Thyroid gland (tissue), 4 donors: ENCODE measurements around the gene OR4F6. TPM values are rescaled to one million over a fixed set of nuclear protein-coding genes. Genes with fewer than 3 reads are reported as not detected.
"Not testable (repeated sequence)": the region's sequence is repeated elsewhere in the genome, so short reads cannot be mapped to it uniquely, and the experiment has no call there.

ENCODE experiments used
- DNase-seq, 2 donors: peaks; one replicate each; pipeline ENCODE4 v3.0.0-alpha.2; 2019
- H3K27ac ChIP-seq, 3 donors: fragments of 200-600 bp; sonication (generic); 1 replicate in 2 of 3; 2 replicates in 1 of 3; pipeline ENCODE4 v1.5.1; 2016 to 2019; ENCODE audit warnings: mild to moderate bottlenecking in 1 of 3, moderate library complexity in 1 of 3
- H3K27me3 ChIP-seq: fragments of 200-600 bp; sonication (generic); one replicate; pipeline ENCODE4 v1.5.1; 2019
- H3K36me3 ChIP-seq, 2 donors: fragments of 200-600 bp; sonication (generic); one replicate each; pipeline ENCODE4 v1.5.1; 2016 to 2019
- H3K4me1 ChIP-seq, 2 donors: fragments of 200-600 bp; sonication (generic); one replicate each; pipeline ENCODE4 v1.5.1; 2017 to 2019
- H3K4me3 ChIP-seq, 3 donors: fragments of 200-600 bp; sonication (generic); replicated peaks in 1 of 3; 1 replicate in 2 of 3; 2 replicates in 1 of 3; pipeline ENCODE4 v1.5.1; 2016; ENCODE audit warnings: mild to moderate bottlenecking in 1 of 3
- H3K9me3 ChIP-seq: fragments of 200-600 bp; sonication (generic); one replicate; pipeline ENCODE4 v1.5.1; 2017
- CTCF ChIP-seq, 6 experiments: fragments of 200-600 bp in 3 of 6; fragments of 450-650 bp in 3 of 6; sonication (generic) in 3 of 6; IDR thresholded peaks; one replicate each; pipeline ENCODE4 v1.5.1; 2016 to 2019; ENCODE audit warnings: antibody characterized with exemption in 6 of 6, mild to moderate bottlenecking in 2 of 6, inconsistent platforms in 1 of 6, moderate library complexity in 1 of 6
- POLR2A ChIP-seq, 2 donors: fragments of 450-650 bp; IDR thresholded peaks; one replicate each; pipeline ENCODE4 v1.6.1; 2017; ENCODE audit warnings: antibody characterized with exemption in 2 of 2, mild to moderate bottlenecking in 2 of 2, moderate library complexity in 1 of 2
- WGBS, 2 donors: methylation state at CpG; one replicate each; pipeline ENCODE4 v1.1.5; 2017; 5-methylcytosine and 5-hydroxymethylcytosine counted together
- intact Hi-C: fragments of 100-400 bp; cut with DNase I; formaldehyde crosslinking; loops from one replicate; pipeline ENCODE4 v1.15.1; 2023
- total RNA-seq, 4 donors: library from RNA; depleted of rRNA; stranded (reverse); fragments of >200 nt; gene quantifications; one replicate each; pipeline ENCODE4 v1.2.3, GENCODE V29; 2016

The OR4F6 gene
- total RNA-seq, 4 donors from 2014 or later, result not detected

DNA sequence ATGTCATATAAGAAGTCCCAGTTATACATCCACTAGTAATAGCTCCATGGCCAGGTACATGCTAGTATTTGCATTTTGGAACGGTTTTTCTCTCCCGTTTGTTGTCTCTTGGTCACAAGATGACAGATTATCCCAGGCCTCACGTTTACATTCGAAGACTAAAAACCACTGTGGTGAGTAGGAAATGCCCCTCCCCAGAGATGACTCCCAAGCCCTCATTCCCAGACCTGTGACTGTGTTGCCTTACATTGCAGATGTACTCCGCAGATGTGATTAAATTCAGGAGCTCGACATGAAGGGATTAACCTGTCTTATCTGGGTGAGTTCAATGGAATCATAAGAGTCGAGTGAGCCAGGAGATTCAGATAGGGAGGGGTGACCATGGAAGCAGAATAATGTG lies 9.3 kb upstream of the OR4F6 start:
- H3K27me3 ChIP-seq, DNase-seq, H3K4me1 ChIP-seq, intact Hi-C loops, H3K36me3 ChIP-seq, H3K9me3 ChIP-seq, H3K27ac ChIP-seq, H3K4me3 ChIP-seq: not testable (repeated sequence)
- 70 to 76% methylated on average over 7 of the region's 7 CpGs for WGBS, 2 donors

- no peak for TF ChIP-seq POLR2A (IDR thresholded peaks at IDR 0.05)
- TF ChIP-seq CTCF (IDR thresholded peaks at IDR 0.05), result no peak
- no peaks in the 10 kb centered on the region for H3K27me3 ChIP-seq
- H3K27ac ChIP-seq, result no peak overlapping the region
- H3K9me3 ChIP-seq, result no peaks in the 10 kb centered on the region
- no peaks in the 10 kb centered on the region for H3K36me3 ChIP-seq
- intact Hi-C loops, result no loop called here
- H3K4me1 ChIP-seq, result no peaks in the 10 kb centered on the region
- H3K4me3 ChIP-seq, result no peak overlapping the region
- DNase-seq, result no peak
- WGBS, 2 donors, result 80 to 86% methylated on average over 1 of the region's 1 CpG
These were observed 7.9 kb upstream of the OR4F6 start for GRCh38 chr15:101795455-101795854.

- Histone ChIP-seq H3K27me3 (no peaks in the 10 kb centered on the region), H3K9me3 (no peaks in the 10 kb centered on the region), H3K36me3 (no peaks in the 10 kb centered on the region), H3K4me3 (no peak overlapping the region), H3K4me1 (no peaks in the 10 kb centered on the region), H3K27ac (no peak overlapping the region)
- TF ChIP-seq POLR2A (IDR thresholded peaks at IDR 0.05) (no peak), CTCF (IDR thresholded peaks at IDR 0.05) (no peak)
- no peak for DNase-seq
- intact Hi-C loops, result no loop called here
- WGBS, 2 donors, result 72 to 91% methylated on average over 1 of the region's 1 CpG
These were observed 3.6 kb upstream of the OR4F6 start for GRCh38 chr15:101799665-101800064.

GRCh38 chr15:101801048-101801447 lies 2.3 kb upstream of the OR4F6 start:
- intact Hi-C loops, result no loop called here

DNA sequence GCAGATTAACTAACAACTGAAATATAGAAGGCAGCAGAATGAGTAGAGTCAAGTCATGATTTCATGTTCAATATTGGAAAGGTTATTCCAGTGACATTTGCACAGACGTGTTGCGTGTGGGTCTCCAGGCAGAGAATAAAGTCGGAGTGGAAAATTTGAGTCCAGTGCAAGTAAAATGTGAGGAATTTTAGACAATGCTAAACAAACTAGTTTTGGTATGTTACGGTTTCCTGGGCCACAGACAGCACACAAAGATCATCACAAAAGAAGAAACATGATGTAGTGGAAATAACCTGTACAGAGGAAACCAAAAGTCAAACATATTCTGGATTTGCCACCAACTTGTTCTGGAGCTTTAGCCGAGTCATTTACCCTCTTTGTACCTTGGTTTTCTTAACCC lies 367 bp downstream of the OR4F6 start:
- Histone ChIP-seq H3K27me3 (no peaks in the 10 kb centered on the region), H3K4me1 (no peaks in the 10 kb centered on the region), H3K36me3 (no peaks in the 10 kb centered on the region), H3K4me3 (no peak overlapping the region), H3K9me3 (no peaks in the 10 kb centered on the region), H3K27ac (no peak overlapping the region)
- intact Hi-C loops, result no loop called here
- TF ChIP-seq POLR2A (IDR thresholded peaks at IDR 0.05) (no peak), CTCF (IDR thresholded peaks at IDR 0.05) (no peak)
- DNase-seq, result no peak
- 77 to 80% methylated on average over 5 of the region's 5 CpGs for WGBS, 2 donors

More at GRCh38 chr15:101801048-101801447, 2.3 kb upstream of the OR4F6 start:
- H3K4me1 ChIP-seq, result no peaks in the 10 kb centered on the region
- no peak overlapping the region for H3K4me3 ChIP-seq
- no peak overlapping the region for H3K27ac ChIP-seq
- TF ChIP-seq POLR2A (IDR thresholded peaks at IDR 0.05) (no peak), CTCF (IDR thresholded peaks at IDR 0.05) (no peak)
- no peaks in the 10 kb centered on the region for H3K9me3 ChIP-seq
- no peak for DNase-seq
- H3K27me3 ChIP-seq, result no peaks in the 10 kb centered on the region
- H3K36me3 ChIP-seq, result no peaks in the 10 kb centered on the region
- WGBS, 2 donors, result 85 to 94% methylated on average over 1 of the region's 1 CpG

DNA sequence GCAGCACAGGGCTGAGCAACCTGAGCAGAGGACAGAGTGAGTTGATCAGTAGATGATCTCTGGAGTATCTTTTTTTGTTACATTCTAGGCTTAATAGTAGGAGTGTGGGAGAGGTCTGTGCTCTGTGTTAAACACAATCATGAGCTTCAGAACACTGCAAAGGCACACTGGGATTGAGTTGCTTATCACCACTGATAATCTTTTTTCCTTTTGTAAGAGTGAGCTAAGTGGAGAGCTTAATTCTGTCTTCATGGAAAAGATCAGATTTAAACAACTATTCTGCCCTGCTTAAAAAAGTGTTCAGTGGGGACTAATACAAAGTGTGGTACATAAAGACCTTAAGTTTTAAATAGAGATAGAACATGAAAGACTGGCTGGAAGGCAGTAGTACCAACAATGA lies 1.1 kb downstream of the OR4F6 start:
- intact Hi-C loops, result no loop called here
- H3K27me3 ChIP-seq, result no peaks in the 10 kb centered on the region
- H3K27ac ChIP-seq, result no peak overlapping the region
- H3K36me3 ChIP-seq, result no peaks in the 10 kb centered on the region
- DNase-seq, result no peak
- H3K4me1 ChIP-seq, result no peaks in the 10 kb centered on the region
- H3K4me3 ChIP-seq, result no peak overlapping the region
- TF ChIP-seq POLR2A (IDR thresholded peaks at IDR 0.05) (no peak), CTCF (IDR thresholded peaks at IDR 0.05) (no peak)
- H3K9me3 ChIP-seq, result no peaks in the 10 kb centered on the region
